HG03159 (cell line): ENCODE data around the gene DIS3L2.
"Not testable (repeated sequence)": the region's sequence is repeated elsewhere in the genome, so short reads cannot be mapped to it uniquely, and the experiment has no call there.

Experiments used
- ATAC-seq: cut with Tn5 transposase; IDR thresholded peaks from one replicate; pipeline ENCODE4 v1.9.1; 2021; ENCODE audit warnings: mild to moderate bottlenecking, moderate library complexity; ENCODE audit not compliant: unreplicated experiment

The DIS3L2 gene

DNA sequence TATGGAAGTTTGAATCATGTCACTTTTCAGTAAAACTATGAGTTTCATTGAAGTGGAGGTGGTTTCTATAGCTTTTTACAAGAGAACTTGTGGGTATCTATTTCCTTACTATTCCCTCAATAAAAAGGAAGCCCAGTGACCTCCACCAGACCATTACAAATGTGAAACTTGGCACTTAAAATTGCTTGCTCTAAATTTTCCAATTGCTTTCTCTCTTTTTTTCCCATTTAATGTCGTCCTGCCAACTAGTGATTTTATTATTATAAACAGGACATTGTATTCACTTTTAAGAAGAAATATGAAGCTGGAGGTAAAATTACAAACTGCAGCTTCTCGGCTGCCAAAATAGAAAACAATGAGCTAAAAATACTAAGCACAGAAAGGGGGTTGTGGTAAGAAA lies 208.9 kb downstream of the DIS3L2 start:
- no peak for ATAC-seq

DNA sequence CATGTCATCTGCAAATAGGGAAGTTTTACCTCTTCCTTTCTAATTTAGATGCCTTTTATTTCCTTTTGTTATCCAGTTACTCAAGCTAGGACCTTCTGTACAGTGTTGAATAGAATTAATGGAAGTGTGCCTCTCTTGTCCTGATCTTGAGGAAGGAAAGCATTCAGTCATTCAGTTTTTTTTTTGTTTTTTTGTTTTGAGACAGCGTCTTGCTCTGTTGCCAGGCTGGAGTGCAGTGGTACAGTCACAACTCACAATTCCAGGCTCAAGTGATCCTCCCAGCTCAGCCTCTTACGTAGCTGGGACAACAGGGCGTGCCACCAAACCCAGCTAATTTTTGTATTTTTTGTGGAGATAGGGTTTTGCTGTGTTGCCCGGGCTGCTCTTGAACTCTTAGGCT lies 213.1 kb downstream of the DIS3L2 start:
- ATAC-seq = no peak

DNA sequence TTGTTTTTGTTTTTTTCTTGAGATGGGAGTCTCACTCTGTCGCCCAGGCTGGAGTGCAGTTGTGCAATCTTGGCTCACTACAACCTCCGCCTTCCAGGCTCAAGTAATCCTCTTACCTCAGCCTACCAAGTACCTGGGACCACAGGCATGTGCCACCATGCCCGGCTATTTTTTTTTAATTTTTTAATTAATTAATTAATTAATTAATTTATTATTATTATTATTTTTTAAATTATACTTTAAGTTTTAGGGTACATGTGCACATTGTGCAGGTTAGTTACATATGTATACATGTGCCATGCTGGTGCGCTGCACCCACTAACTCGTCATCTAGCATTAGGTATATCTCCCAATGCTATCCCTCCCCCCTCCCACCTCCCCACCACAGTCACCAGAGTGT lies 215.1 kb downstream of the DIS3L2 start:
- not testable (repeated sequence) for ATAC-seq

DNA sequence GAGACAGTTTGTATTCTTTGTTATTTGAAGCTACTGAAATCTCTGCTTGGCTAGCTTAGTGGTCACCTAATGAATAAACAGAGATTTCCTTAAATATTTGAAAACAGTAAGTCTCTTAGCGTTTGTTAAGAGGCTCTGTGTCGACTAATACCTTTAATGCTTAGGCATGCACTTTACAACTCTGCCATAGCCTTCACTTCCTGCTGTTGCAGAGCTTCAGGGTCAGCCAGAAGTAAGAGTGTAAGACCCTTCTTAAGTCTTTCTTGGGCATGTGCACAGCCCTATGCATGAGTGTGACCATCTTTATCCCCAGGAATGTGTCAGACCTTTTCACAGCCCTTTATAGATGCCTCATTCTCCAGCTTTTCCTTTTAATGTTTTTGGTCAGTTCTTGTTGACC lies 221.8 kb downstream of the DIS3L2 start:
- no peak for ATAC-seq

- no peak for ATAC-seq
These were observed 222.8 kb downstream of the DIS3L2 start for GRCh38 chr2:232184346-232184745.

DNA sequence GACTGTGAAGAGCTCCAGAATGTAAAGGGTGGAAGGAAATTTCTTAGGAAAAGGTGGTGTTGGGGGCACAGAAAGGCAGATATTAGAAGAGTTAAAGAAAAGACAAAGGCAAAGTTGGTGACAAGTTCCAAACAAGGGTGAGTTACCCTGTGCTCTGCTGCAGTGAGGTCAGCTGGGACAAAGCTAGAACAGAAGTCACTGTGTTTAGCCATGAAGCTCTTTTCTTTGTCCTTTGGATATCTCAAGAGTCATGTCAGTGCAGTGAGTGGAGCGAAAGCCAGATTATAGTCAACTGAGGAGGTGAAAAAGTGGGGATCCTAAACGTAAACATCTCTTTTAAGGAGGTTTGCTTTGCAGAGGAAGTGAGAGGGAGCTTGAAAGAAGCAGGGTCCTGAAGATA lies 229.3 kb downstream of the DIS3L2 start:
- ATAC-seq = no peak

DNA sequence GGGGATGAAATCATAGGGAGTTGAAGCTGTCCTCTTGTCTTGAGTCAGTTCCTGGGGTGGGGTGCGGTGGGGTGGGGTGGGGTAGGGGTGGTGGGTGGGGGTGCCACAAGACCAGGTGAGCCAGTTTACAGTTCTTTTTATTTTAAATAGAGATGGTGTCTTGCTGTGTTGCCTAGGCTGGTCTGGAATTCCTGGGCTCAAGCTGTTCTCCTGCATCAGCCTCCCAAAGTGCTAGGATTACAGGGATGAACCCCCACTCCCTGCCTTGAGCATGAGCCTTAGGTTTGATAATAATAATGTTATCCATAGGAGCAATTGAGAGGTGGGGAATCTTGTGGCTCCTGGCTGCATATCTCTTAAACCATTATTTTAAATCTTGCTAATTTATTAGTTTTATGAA lies 234.0 kb downstream of the DIS3L2 start:
- ATAC-seq = no peak

- ATAC-seq = no peak
These were observed 235.3 kb downstream of the DIS3L2 start for GRCh38 chr2:232196802-232197201.

- no peak for ATAC-seq
These were observed 238.7 kb downstream of the DIS3L2 start for GRCh38 chr2:232200195-232200594.

- no peak for ATAC-seq
These were observed 241.8 kb downstream of the DIS3L2 start for GRCh38 chr2:232203166-232203891.

DNA sequence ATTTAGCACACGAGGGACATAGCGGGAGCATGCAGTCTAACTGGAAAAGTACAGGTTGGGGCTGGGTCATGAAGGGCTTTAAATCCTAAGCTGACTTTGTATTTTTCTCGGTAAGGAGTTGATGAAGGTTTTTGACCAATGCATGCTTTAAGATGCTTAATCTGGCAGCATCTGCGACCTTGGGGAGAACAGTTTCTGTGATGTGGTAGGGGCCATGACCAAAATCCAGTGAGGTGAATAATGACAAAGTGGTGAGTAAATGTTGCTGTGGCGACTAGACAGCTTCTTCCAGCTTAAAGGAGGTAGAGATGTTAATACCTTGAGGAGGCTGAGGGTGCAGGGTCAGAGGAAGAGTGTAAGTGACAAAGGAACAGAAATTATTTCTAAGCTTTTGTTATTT lies 242.4 kb downstream of the DIS3L2 start:
- ATAC-seq = no peak

- no peak for ATAC-seq
These were observed 243.0 kb downstream of the DIS3L2 start for GRCh38 chr2:232204457-232204931.

DNA sequence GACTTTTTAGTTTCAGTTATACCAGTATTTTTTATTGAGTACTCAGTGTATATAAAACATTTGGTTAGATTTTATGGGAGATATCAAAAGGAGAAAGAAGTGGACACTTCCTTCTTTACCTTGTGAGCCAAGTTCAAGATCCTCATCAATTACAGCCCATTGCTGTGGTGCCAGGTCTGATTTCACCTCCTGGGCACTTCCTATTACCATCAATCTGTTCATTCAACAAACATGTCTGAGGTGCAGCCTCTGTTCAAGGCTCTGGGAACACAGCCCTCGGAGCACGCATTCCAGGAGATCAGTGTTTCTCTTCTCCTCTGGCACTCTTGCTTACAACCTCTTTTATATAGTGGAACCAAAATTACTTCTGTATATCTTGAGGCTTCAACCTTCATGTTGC lies 245.7 kb downstream of the DIS3L2 start:
- no peak for ATAC-seq

DNA sequence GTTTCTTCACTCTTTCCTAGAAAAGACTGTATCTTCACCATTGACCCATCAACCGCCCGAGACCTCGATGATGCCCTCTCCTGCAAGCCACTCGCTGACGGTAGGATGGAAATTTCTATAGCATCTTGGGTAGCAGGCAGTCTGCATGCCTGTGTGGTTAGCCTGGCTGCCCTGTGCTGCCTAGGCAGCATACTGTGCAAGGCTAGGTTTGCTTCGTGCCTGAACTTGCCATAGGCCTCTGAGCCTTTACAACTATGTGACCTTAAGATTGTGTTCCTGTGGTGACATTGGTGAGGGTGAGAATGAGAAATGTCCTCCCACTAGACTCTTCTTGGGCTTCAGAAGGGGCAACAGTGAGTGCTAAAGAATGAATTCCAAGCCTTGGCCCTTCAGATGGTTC lies 248.8 kb downstream of the DIS3L2 start:
- ATAC-seq = no peak

GRCh38 chr2:232211743-232212686 lies 250.5 kb downstream of the DIS3L2 start:
- no peak for ATAC-seq

GRCh38 chr2:232213176-232213575 lies 251.7 kb downstream of the DIS3L2 start:
- ATAC-seq = no peak

- ATAC-seq = no peak
These were observed 252.5 kb downstream of the DIS3L2 start for GRCh38 chr2:232214053-232214452.

GRCh38 chr2:232216028-232216427 lies 254.5 kb downstream of the DIS3L2 start:
- no peak for ATAC-seq

DNA sequence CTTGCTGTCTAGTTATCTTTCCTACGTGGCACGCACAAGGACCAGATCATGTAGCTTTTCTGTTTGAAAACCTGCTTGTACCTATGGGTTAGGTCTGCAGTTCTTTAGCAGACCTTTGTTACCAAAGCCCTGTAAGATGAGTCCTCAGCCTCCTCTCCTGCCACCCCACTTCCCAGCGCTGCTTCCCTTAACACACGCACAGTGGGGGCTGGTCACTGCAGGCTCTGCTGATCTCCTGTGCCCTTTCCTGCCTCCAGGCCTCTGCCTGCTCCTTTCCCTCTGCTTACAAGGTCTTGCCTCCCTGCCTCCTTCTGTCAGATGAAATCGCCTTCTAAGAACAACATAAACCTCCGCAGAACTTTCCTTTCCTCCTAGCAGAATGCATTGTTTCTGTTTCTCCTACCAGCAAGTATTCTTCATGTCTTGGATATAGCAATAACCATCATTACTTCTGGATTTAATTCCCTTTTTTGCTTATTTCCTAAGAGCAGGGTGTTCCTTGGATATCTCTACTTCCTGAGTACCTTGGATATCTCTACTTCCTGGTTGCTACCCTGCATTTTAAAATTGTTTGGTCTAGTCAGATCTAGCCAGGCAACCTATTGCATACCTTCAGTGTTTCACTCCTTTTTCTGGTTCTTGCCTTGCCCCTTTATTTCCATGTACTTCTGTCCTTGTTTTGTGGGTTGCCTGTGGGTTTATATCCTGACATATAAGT lies 257.4 kb downstream of the DIS3L2 start:
- no peak for ATAC-seq

- ATAC-seq = no peak
These were observed 258.0 kb downstream of the DIS3L2 start for GRCh38 chr2:232219496-232219870.

DNA sequence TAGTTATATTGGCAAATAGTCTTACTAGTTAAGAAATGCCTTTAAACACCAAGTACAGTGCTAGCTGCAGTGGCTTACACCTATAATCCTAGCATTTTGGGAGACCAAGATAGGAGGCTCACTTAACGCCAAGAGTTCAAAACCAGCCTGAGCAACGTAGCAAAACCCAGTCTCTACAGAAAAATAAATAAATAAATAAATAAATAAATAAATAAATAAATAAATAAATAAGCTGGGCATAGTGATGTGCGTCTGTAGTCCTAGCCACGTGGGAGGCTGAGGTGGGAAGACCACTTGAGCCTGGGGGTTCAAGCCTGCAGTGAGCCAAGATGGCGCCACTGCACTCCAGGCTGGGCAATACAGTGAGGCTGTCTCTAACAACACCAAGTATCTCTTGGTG lies 258.4 kb downstream of the DIS3L2 start:
- no peak for ATAC-seq
